ENCODE measurements around the gene IMMP2L.

IMMP2L gene

GRCh38 chr7:110754649-110755048 is 807.6 kb downstream of the IMMP2L start:
- peaks cover 2% of the 10 kb centered on the region for H3K27me3 Mint-ChIP-seq (ENCODE audit: low read depth, poor library complexity)
- H3K4me1 Mint-ChIP-seq: no peaks in the 10 kb centered on the region
- H3K36me3 Mint-ChIP-seq (ENCODE audit: low read depth): no peaks in the 10 kb centered on the region
- no peak for DNase-seq
- H3K4me3 Mint-ChIP-seq: no peak overlapping the region
- H3K9me3 Mint-ChIP-seq: no peaks in the 10 kb centered on the region
- H3K27ac Mint-ChIP-seq: no peak overlapping the region
- no peak for TF ChIP-seq CTCF (IDR thresholded peaks at IDR 0.05)

GRCh38 chr7:110750931-110751605 is 811.2 kb downstream of the IMMP2L start:
- H3K9me3 Mint-ChIP-seq: peaks cover 31% of the 10 kb centered on the region

GRCh38 chr7:110733221-110733620 is 829.1 kb downstream of the IMMP2L start:
- H3K4me3 Mint-ChIP-seq: no peak overlapping the region
- no peaks in the 10 kb centered on the region for H3K4me1 Mint-ChIP-seq
- no peak for DNase-seq
- H3K9me3 Mint-ChIP-seq: no peaks in the 10 kb centered on the region
- no peaks in the 10 kb centered on the region for H3K36me3 Mint-ChIP-seq (ENCODE audit: low read depth)
- H3K27ac Mint-ChIP-seq: no peak overlapping the region
- no peaks in the 10 kb centered on the region for H3K27me3 Mint-ChIP-seq (ENCODE audit: low read depth, poor library complexity)
- TF ChIP-seq CTCF (IDR thresholded peaks at IDR 0.05): no peak

More at GRCh38 chr7:110750931-110751605, 811.2 kb downstream of the IMMP2L start:
- no peak for TF ChIP-seq CTCF (IDR thresholded peaks at IDR 0.05)
- Mint-ChIP-seq H3K36me3 (ENCODE audit: low read depth) (no peaks in the 10 kb centered on the region), H3K27me3 (ENCODE audit: low read depth, poor library complexity) (peaks cover 6% of the 10 kb centered on the region), H3K4me3 (no peak overlapping the region), H3K27ac (no peak overlapping the region), H3K4me1 (no peaks in the 10 kb centered on the region)
- no peak for DNase-seq

GRCh38 chr7:110724811-110725210 is 837.5 kb downstream of the IMMP2L start:
- no peak for DNase-seq
- no peak overlapping the region for H3K4me3 Mint-ChIP-seq
- no peaks in the 10 kb centered on the region for H3K36me3 Mint-ChIP-seq (ENCODE audit: low read depth)
- H3K27me3 Mint-ChIP-seq (ENCODE audit: low read depth, poor library complexity): no peaks in the 10 kb centered on the region
- no peaks in the 10 kb centered on the region for H3K9me3 Mint-ChIP-seq
- H3K27ac Mint-ChIP-seq: no peak overlapping the region
- no peak for TF ChIP-seq CTCF (IDR thresholded peaks at IDR 0.05)
- H3K4me1 Mint-ChIP-seq: no peaks in the 10 kb centered on the region

- no peaks in the 10 kb centered on the region for H3K27me3 Mint-ChIP-seq (ENCODE audit: low read depth, poor library complexity)
- H3K9me3 Mint-ChIP-seq: no peaks in the 10 kb centered on the region
- no peak overlapping the region for H3K27ac Mint-ChIP-seq
- no peak overlapping the region for H3K4me3 Mint-ChIP-seq
- H3K36me3 Mint-ChIP-seq (ENCODE audit: low read depth): no peaks in the 10 kb centered on the region
- no peaks in the 10 kb centered on the region for H3K4me1 Mint-ChIP-seq
- DNase-seq: no peak
- TF ChIP-seq CTCF (IDR thresholded peaks at IDR 0.05): no peak
These were observed 840.9 kb downstream of the IMMP2L start for GRCh38 chr7:110721395-110721794.

GRCh38 chr7:110720626-110721025 is 841.7 kb downstream of the IMMP2L start:
- Mint-ChIP-seq H3K27me3 (ENCODE audit: low read depth, poor library complexity) (no peaks in the 10 kb centered on the region), H3K36me3 (ENCODE audit: low read depth) (no peaks in the 10 kb centered on the region), H3K9me3 (no peaks in the 10 kb centered on the region), H3K27ac (no peak overlapping the region), H3K4me1 (no peaks in the 10 kb centered on the region), H3K4me3 (no peak overlapping the region)
- no peak for TF ChIP-seq CTCF (IDR thresholded peaks at IDR 0.05)
- DNase-seq: no peak

Measured in nephron progenitor cell (in vitro differentiated cells).